KMS-11 (cell line): ENCODE measurements around the gene CILP2.

Experiments used
- H2AFZ ChIP-seq: fragments of 200-600 bp; sonication (generic); 2 replicates; pipeline ENCODE4 v1.6.1; 2016; ENCODE audit warnings: antibody characterized with exemption, mixed run types, low read depth
- H3K27ac ChIP-seq: fragments of 200-600 bp; sonication (generic); 2 replicates; pipeline ENCODE4 v1.6.1; 2016; ENCODE audit warnings: mild to moderate bottlenecking, mixed run types
- H3K27me3 ChIP-seq: fragments of 200-600 bp; sonication (generic); 2 replicates; pipeline ENCODE4 v1.6.1; 2017; ENCODE audit warnings: mild to moderate bottlenecking, low read depth, mixed run types, moderate library complexity; ENCODE audit not compliant: insufficient read depth
- H3K36me3 ChIP-seq: fragments of 200-600 bp; sonication (generic); 2 replicates; pipeline ENCODE4 v1.6.1; 2017; ENCODE audit warnings: mild to moderate bottlenecking, mixed run types; ENCODE audit not compliant: insufficient read depth
- H3K4me1 ChIP-seq: fragments of 200-600 bp; sonication (generic); 2 replicates; pipeline ENCODE4 v1.6.1; 2016; ENCODE audit warnings: mild to moderate bottlenecking, low read depth, mixed run types; ENCODE audit not compliant: poor library complexity, severe bottlenecking
- H3K4me2 ChIP-seq: fragments of 200-600 bp; sonication (generic); 2 replicates; pipeline ENCODE4 v1.7.0; 2016; ENCODE audit warnings: mild to moderate bottlenecking, mixed run types
- H3K4me3 ChIP-seq: fragments of 200-600 bp; sonication (generic); IDR thresholded peaks from 2 replicates; pipeline ENCODE4 v1.6.1; 2017; ENCODE audit warnings: low read depth, low read length, mixed read lengths; ENCODE audit not compliant: insufficient read depth
- H3K79me2 ChIP-seq: fragments of 200-600 bp; sonication (generic); 2 replicates; pipeline ENCODE4 v1.6.1; 2016; ENCODE audit warnings: low read depth, mixed run types; ENCODE audit not compliant: insufficient read depth
- H3K9ac ChIP-seq: fragments of 200-600 bp; sonication (generic); 2 replicates; pipeline ENCODE4 v1.6.1; 2016; ENCODE audit warnings: mild to moderate bottlenecking, mixed run types
- H4K20me1 ChIP-seq: fragments of 200-600 bp; sonication (generic); 2 replicates; pipeline ENCODE4 v1.6.1; 2016; ENCODE audit warnings: mild to moderate bottlenecking, mixed run types; ENCODE audit not compliant: insufficient read depth
- TF ChIP-seq, protein P1 (sequence below): fragments of 200-600 bp; sonication (generic); conservative IDR thresholded peaks from 2 replicates; pipeline ENCODE4 v1.6.1; 2017; ENCODE audit warnings: low read depth, mild to moderate bottlenecking, antibody characterized with exemption, low read length, moderate library complexity, mixed read lengths

The CILP2 gene

DNA sequence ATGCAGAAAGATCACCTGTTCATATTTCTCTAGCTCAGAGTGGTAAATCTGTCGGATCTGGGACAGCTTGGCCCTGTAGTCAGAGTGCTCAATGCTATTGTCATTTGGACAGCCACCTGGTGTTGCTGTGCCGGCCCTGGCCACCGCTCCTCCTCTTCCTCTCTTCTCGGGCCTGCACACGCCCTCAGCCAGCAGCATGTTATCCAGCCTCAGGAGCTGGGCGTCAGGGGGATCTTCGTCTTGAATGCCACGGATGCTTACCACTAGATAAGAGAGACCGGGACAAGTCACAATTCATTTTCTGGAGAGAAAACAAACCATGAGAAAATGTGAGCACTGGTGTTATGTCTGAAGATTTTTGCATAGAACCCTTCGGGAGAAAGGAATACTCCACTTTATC, 32.5 kb downstream of the CILP2 start:
- Histone ChIP-seq H3K4me3 (no peak overlapping the region), H3K36me3 (no peaks in the 10 kb centered on the region), H3K4me2 (no peak overlapping the region), H3K27ac (no peak overlapping the region), H3K79me2 (no peaks in the 10 kb centered on the region), H3K4me1 (no peaks in the 10 kb centered on the region), H3K9ac (no peak overlapping the region), H2AFZ (no peak overlapping the region), H3K27me3 (no peaks in the 10 kb centered on the region), H4K20me1 (no peaks in the 10 kb centered on the region)
- TF ChIP-seq, protein P1, sequence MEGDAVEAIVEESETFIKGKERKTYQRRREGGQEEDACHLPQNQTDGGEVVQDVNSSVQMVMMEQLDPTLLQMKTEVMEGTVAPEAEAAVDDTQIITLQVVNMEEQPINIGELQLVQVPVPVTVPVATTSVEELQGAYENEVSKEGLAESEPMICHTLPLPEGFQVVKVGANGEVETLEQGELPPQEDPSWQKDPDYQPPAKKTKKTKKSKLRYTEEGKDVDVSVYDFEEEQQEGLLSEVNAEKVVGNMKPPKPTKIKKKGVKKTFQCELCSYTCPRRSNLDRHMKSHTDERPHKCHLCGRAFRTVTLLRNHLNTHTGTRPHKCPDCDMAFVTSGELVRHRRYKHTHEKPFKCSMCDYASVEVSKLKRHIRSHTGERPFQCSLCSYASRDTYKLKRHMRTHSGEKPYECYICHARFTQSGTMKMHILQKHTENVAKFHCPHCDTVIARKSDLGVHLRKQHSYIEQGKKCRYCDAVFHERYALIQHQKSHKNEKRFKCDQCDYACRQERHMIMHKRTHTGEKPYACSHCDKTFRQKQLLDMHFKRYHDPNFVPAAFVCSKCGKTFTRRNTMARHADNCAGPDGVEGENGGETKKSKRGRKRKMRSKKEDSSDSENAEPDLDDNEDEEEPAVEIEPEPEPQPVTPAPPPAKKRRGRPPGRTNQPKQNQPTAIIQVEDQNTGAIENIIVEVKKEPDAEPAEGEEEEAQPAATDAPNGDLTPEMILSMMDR = no peak

GRCh38 chr19:19571071-19571786, 33.2 kb downstream of the CILP2 start:
- no peak overlapping the region for H2AFZ ChIP-seq
- H4K20me1 ChIP-seq = no peaks in the 10 kb centered on the region
- no peak overlapping the region for H3K9ac ChIP-seq
- H3K4me1 ChIP-seq = no peaks in the 10 kb centered on the region
- TF ChIP-seq, protein P1 = no peak
- no peak overlapping the region for H3K4me3 ChIP-seq
- H3K27ac ChIP-seq = no peak overlapping the region
- no peaks in the 10 kb centered on the region for H3K36me3 ChIP-seq
- H3K27me3 ChIP-seq = no peaks in the 10 kb centered on the region
- no peak overlapping the region for H3K4me2 ChIP-seq
- H3K79me2 ChIP-seq = no peaks in the 10 kb centered on the region

GRCh38 chr19:19575411-19575810, 37.3 kb downstream of the CILP2 start:
- TF ChIP-seq, protein P1 = no peak
- H3K79me2 ChIP-seq = no peaks in the 10 kb centered on the region
- no peak overlapping the region for H2AFZ ChIP-seq
- H4K20me1 ChIP-seq = no peaks in the 10 kb centered on the region
- no peak overlapping the region for H3K4me3 ChIP-seq
- no peaks in the 10 kb centered on the region for H3K36me3 ChIP-seq
- H3K27me3 ChIP-seq = no peaks in the 10 kb centered on the region
- no peak overlapping the region for H3K4me2 ChIP-seq
- no peak overlapping the region for H3K9ac ChIP-seq
- no peaks in the 10 kb centered on the region for H3K4me1 ChIP-seq
- no peak overlapping the region for H3K27ac ChIP-seq

DNA sequence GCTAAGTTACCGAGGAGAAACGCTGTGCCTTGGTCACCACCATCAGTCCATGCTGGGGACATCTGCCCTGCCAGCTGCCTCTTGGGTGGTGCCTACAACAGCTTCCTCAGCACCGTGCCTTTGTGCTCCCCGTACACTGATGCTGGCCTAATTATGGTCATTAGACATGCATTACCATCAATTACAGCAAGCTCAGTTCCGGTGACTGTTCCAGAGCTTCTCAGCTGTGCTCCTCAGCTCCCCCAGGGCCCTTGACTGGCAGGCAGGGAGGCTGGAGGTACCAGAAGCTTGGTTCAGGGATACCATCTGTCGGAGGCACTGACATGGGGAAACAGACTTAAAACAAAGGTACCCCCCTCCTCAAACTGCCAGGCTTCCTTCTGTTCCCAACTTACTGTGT, 40.2 kb downstream of the CILP2 start:
- no peaks in the 10 kb centered on the region for H4K20me1 ChIP-seq
- H3K36me3 ChIP-seq = no peaks in the 10 kb centered on the region
- TF ChIP-seq, protein P1 = no peak
- H3K4me3 ChIP-seq = no peak overlapping the region
- no peak overlapping the region for H3K27ac ChIP-seq
- no peaks in the 10 kb centered on the region for H3K79me2 ChIP-seq
- H2AFZ ChIP-seq = no peak overlapping the region
- no peaks in the 10 kb centered on the region for H3K4me1 ChIP-seq
- H3K27me3 ChIP-seq = no peaks in the 10 kb centered on the region
- no peak overlapping the region for H3K9ac ChIP-seq
- H3K4me2 ChIP-seq = no peak overlapping the region
